ENCODE measurements around the gene HOXC10. TPM values are rescaled to one million over a fixed set of nuclear protein-coding genes. Genes with fewer than 3 reads are reported as not detected.

The HOXC10 gene
- total RNA-seq, 4 donors from 2014 or later, result 1.3 to 12.4 (median 3.2) TPM; not detected in 1

DNA sequence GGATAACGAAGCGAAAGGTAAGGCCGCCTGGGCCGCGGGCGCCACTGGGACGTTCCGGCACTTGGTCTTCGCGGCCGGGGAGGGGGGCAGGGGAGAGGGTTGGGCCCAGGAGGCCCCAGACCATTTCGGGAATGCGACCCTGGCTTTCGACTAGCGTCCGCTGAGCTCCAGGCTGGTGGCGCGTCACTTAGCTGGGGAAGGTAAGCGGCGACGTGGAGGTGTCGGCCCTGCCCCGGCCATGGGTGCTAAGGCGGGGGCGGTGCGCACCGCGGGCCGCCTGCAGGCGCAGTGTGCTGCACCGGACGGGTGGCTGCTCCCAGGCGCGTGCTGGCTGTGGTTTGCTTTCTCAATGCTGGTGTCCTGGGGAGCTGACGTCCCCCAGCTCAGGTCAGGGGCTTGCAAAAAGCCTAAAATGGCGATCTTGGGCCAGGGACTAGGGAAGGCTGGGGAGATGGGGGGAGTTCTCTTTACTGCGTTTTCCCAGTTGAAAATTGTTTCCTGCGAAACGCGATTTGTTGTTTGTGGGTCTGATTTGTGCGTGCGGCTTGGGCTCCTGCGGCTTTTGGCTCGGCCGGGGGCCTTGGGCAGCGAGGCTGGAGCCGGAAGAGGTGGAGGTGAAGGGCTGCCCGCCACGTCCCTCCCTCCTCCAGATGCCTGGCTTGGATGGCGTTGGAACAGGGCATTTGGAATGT is 1.2 kb downstream of the HOXC10 start:
- H3K4me1 ChIP-seq, result peaks cover 0 to 17% of the 10 kb centered on the region in 2 donors

DNA sequence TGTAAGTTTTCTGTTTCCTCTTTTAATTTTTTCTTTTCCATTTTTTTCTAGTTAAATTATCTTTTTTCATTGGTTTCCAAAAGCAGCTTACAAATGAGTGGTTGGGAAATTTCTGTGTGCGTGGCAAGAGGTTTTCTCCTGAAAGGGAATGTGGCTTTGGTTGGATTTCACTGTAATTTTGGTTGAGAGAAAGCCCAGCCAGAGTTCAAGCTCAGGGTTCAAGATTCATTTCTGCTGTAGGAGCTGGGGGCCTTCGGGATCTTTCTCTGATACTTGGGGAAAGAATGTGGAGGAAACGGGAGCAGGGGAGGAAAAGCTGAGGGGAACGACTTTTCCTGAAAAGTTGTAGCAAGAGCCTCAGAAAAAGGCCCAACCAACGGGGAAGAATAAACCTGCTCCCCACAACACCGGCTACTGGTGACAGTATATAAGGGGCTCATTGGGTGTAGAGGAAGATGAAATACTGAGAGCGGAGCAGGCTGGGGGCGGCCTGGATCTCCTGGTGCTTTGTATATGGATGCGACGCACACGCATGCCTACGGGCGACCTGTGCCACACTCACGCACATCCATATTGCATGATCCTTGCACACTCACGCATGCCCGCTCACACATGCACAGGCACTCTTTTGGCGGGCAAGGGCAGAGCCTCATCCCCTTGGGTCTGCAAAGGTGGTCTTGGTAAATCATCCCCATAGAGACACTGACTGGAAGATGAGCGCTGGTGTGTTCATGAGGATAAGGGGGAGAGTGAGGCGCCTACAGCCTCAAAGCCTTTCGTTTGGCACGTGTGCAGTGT is 1.9 kb downstream of the HOXC10 start:
- H3K9me3 ChIP-seq, result no peaks in the 10 kb centered on the region
- DNase-seq, result no peak
- H3K4me1 ChIP-seq, result peaks cover 0 to 17% of the 10 kb centered on the region in 2 donors
- intact Hi-C loops (cut with DNase I; ENCODE audit: low total_unique reads), result no loop called here
- H3K27ac ChIP-seq, result no peak overlapping the region
- H3K4me3 ChIP-seq, result peak overlapping the region in 1 of 2 donors; percentile 39
- peaks cover 15 to 94% of the 10 kb centered on the region in 2 donors for H3K27me3 ChIP-seq
- TF ChIP-seq, protein P1, sequence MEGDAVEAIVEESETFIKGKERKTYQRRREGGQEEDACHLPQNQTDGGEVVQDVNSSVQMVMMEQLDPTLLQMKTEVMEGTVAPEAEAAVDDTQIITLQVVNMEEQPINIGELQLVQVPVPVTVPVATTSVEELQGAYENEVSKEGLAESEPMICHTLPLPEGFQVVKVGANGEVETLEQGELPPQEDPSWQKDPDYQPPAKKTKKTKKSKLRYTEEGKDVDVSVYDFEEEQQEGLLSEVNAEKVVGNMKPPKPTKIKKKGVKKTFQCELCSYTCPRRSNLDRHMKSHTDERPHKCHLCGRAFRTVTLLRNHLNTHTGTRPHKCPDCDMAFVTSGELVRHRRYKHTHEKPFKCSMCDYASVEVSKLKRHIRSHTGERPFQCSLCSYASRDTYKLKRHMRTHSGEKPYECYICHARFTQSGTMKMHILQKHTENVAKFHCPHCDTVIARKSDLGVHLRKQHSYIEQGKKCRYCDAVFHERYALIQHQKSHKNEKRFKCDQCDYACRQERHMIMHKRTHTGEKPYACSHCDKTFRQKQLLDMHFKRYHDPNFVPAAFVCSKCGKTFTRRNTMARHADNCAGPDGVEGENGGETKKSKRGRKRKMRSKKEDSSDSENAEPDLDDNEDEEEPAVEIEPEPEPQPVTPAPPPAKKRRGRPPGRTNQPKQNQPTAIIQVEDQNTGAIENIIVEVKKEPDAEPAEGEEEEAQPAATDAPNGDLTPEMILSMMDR (IDR thresholded peaks at IDR 0.05), result no peak
- no peak for TF ChIP-seq POLR2A (IDR thresholded peaks at IDR 0.05)
- no peaks in the 10 kb centered on the region for H3K36me3 ChIP-seq

More for the DNA sequence above, 1.2 kb downstream of the HOXC10 start:
- no peak for DNase-seq
- Histone ChIP-seq H3K9me3 (no peaks in the 10 kb centered on the region), H3K4me3 (peak overlapping the region in 1 of 2 donors; percentile 39), H3K27me3 (peaks cover 12 to 88% of the 10 kb centered on the region in 2 donors), H3K36me3 (no peaks in the 10 kb centered on the region), H3K27ac (peak overlapping the region in 1 of 2 donors; percentile 27)
- intact Hi-C loops (cut with DNase I; ENCODE audit: low total_unique reads), result no loop called here
- no peak for TF ChIP-seq POLR2A (IDR thresholded peaks at IDR 0.05)
- TF ChIP-seq, protein P1 (IDR thresholded peaks at IDR 0.05), result peak in 1 of 4 experiments; percentile 3

DNA sequence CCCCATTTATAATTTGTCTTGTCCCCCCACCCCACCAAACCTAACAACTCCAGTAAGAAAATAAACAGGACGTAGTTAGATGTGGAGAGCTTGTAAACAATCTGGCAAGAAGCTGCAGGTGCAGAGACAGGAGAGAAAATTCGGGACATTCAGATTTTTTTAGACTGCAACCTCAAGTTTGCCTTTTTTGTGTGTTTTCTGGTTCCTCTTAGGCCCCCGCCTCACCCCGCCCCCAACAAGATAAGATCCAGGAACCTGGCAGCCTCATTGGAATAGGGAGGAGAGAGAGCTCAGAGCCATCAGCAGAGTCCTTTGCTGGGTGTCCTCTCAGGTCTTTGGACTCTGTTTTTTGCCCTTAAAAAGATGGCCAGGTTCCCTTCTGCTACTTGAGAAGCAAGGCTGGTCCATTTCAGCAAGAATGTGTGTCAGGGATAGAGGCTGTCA is 2.9 kb downstream of the HOXC10 start:
- no peak overlapping the region for H3K4me3 ChIP-seq
- peaks cover 16 to 95% of the 10 kb centered on the region in 2 donors for H3K27me3 ChIP-seq
- H3K9me3 ChIP-seq, result no peaks in the 10 kb centered on the region
- no peak overlapping the region for H3K27ac ChIP-seq
- peaks cover 0 to 17% of the 10 kb centered on the region in 2 donors for H3K4me1 ChIP-seq
- intact Hi-C loops (cut with DNase I; ENCODE audit: low total_unique reads), result no loop called here
- TF ChIP-seq POLR2A (IDR thresholded peaks at IDR 0.05), result no peak
- TF ChIP-seq, protein P1 (IDR thresholded peaks at IDR 0.05), result no peak
- H3K36me3 ChIP-seq, result no peaks in the 10 kb centered on the region
- no peak for DNase-seq

DNA sequence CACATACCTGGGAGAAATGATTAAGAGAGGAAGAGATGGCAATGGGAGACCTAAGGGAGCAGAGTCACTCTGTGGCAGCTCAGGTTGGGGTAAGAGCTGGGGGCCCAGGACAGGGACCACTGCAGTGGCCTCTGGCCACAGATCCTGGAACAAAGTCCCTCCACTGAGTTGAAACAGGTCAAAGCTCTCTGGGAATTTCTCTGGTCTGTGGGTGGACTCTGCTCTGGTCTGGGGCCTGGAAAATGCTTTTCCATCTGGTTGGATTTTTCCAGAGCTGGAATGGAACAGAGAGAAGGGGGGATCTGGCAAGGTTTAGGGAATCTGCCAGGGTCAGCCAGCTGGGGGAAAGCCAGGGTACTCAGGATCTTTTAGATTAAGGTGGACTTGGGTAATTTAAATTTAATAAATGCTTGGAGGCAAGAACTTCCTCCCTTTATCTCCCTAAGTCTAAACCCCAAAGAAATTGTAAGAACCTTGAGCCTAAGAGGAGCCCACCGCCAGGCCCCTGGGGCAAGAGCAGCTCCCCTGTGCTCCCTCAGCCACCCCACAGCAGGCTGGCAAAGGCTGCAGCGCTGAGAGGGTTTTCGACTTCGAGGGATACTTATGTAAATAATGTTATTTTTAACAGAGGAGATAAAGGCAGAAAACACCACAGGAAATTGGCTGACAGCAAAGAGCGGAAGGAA is 3.7 kb downstream of the HOXC10 start:
- TF ChIP-seq POLR2A (IDR thresholded peaks at IDR 0.05), result no peak
- TF ChIP-seq, protein P1 (IDR thresholded peaks at IDR 0.05), result no peak
- H3K9me3 ChIP-seq, result no peaks in the 10 kb centered on the region
- H3K4me3 ChIP-seq, result no peak overlapping the region
- intact Hi-C loops (cut with DNase I; ENCODE audit: low total_unique reads), result no loop called here
- peaks cover 18 to 96% of the 10 kb centered on the region in 2 donors for H3K27me3 ChIP-seq
- H3K4me1 ChIP-seq, result peaks cover 0 to 17% of the 10 kb centered on the region in 2 donors
- no peak for DNase-seq
- H3K36me3 ChIP-seq, result no peaks in the 10 kb centered on the region
- H3K27ac ChIP-seq, result no peak overlapping the region
